ENCODE results near the gene ITPK1.
"Not testable (repeated sequence)": the region's sequence is repeated elsewhere in the genome, so short reads cannot be mapped to it uniquely, and the experiment has no call there.

ITPK1 gene

DNA sequence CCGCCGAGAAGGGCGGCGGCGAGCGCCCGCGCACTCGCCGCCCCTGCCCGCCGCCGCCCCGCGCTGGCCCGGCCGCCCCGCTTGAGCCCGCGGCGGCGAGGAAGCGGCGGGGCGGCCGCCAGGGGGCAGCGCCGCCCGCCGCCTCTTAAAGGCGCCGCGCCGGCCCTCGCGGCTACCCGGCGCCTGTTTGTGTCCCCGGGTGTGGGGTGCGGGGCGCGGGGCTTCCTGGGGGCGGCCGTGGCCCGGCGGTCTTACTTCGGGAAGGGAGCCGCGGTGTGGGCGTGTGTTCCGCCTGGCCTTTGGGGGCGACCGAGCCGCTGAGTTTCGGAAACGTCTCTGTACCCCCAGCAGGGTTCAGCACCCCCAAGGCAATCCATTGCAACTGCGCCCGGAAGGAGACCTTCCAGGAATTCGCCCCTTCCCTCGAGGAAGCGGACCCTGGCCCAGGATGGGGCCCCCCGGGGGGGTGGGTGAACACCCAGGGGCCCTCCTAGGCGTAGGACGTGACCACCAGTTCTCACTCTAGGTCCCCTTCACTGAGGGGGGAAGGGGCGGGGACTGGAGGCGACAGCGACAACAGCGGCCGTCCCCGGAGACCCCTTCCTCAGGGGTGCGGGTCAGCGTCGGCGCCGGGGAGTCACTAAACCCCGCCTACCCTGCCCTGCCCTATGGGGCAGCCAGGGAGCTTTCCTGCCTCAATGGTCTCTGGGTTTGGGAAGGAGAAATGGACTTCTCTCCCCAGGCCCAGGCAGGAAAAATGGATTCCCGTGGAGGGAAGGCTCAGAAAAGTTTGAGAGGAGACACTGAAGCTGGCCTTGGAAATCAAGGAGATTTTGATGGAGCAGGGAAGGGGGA is at the start of gene ITPK1:
TSS of gene ITPK1 (minus strand) at position 105 of the 855 bp plus-strand sequence. CDS start 762 bp downstream, outside the sequence.
- peak; percentile 64 for DNase-seq

DNA sequence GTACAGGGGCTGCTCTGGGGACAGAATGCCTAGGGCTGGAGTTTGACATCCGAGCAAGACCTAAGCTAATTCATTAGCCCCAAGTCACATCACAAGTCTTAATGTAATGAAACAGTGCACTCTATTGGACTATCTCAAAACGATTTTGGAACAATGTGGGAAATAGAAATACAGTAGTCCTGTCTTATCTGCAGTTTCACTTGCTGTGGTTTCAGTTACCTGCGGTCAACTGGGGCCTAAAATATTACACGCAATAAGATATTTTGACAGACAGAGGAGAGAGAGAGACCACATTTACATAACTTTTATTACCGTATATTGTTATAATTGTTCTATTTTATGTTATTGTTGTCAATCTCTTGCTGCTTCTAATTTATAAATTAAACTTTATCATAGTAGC is 47.8 kb upstream of the ITPK1 start:
- no peak for DNase-seq

DNA sequence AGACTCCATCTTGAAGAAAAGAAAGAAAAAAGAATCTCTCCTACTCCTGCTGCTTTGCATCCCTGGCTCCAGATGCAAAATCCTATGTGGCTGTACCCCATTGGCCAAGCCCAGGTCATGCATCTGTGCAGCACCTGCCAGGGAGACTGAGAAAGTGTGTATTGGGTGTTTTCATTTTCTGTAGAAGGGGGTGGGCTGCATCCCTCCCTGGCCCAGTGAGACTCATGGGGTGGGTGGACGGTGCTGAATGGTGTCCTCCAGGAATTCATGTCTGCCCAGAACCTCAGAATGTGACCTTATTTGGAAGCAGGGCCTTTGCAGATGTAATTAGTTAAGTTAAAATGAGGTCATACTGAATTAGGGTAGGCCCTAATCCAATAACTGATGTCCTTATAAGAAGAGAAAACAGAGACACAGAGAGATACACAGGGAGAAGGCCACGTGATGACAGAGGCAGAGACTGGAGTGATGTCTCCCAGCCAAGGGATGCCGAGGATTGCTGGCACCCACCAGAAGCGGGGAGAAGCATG is 45.8 kb upstream of the ITPK1 start:
- DNase-seq = no peak

- DNase-seq = no peak
Measured at GRCh38 chr14:93160353-93160801, 44.7 kb upstream of the ITPK1 start.

- not testable (repeated sequence) for DNase-seq
Measured at GRCh38 chr14:93159625-93160352, 44.1 kb upstream of the ITPK1 start.

- not testable (repeated sequence) for DNase-seq
Measured at GRCh38 chr14:93158349-93158748, 42.6 kb upstream of the ITPK1 start.

DNA sequence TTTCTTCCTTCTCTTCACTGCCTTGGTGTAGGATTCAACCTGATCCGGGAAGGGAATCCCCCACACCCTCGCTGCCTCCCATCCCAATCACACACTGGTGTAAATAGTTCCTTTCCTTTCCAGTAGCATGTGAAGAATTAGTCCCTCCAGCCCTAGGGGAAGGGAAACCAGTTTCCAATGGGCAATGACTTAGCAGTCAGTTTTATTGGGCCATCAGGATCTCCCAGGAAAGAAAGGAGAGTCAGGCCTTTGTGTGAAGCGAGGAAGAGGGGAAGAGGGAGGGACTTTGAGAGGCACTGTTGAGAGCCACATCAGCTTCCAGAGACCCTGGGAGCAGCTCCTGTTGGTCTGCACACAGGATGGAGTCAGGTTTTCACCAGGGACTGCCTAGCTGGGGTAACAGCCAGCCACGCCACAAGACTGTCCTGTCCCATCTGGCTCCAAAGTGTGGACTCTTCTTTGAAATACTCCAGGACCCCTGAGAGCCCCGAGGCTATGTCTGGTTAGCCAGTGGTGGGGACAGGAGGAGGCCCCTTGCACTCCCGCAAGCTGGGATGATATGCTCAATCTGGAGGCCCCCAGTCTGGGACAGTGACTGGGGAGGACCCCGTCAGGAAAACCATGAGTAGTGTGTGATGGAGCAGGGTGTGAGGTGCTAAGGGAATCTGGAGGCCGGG is 41.1 kb upstream of the ITPK1 start:
- no peak for DNase-seq

- DNase-seq = no peak
Measured at GRCh38 chr14:93155667-93156066, 39.9 kb upstream of the ITPK1 start.

GRCh38 chr14:93153121-93153520 is 37.4 kb upstream of the ITPK1 start:
- DNase-seq = no peak

DNA sequence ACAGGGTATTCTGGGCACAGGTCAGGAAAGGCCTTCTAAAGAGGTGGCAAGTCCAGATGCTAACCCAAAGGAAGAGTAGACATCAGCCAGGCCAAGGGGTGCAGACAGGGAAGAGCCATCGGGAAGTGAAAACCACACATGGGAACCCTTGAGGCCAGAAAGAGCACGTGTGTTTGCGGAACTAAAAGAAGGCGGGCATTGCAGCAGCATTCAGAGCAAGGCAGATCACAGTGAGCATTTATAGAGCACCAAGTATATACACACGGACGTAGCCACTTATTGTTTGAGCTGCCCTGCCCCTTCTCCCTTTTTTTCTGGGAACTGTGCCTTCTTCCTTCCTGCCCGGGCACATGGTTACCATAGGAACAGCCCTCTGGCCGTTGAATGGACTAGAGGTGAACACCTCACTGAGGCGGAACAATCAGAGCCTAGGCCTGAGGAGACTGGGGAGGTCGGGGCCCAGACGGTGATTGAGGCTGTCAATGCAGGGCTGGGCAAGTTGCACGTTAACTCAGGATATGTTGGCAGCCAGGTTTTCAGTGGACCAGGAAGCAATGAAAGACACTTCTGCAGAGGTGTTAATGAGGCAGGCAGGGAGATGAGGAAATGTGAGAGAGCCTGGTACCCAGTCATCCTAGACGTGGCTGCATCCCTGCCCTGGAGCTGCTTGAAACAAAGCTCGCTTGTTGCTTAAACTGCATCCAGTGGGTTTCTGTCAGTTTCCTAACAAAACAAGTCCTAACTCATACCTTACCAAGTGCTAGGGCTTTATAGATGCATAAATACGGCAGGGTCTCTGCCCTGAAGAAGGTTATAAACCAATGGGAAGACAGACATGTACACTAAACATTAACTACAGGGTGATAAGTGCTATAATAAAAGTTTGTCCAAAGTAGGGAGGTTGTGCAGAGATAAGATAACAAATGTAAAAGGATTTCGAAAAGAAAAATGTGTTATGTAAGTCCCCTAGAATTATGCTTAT is 34.8 kb upstream of the ITPK1 start:
- DNase-seq = no peak

GRCh38 chr14:93148979-93149378 is 33.3 kb upstream of the ITPK1 start:
- DNase-seq = no peak

GRCh38 chr14:93146119-93146518 is 30.4 kb upstream of the ITPK1 start:
- no peak for DNase-seq

- no peak for DNase-seq
Measured at GRCh38 chr14:93142854-93143652, 27.3 kb upstream of the ITPK1 start.

DNA sequence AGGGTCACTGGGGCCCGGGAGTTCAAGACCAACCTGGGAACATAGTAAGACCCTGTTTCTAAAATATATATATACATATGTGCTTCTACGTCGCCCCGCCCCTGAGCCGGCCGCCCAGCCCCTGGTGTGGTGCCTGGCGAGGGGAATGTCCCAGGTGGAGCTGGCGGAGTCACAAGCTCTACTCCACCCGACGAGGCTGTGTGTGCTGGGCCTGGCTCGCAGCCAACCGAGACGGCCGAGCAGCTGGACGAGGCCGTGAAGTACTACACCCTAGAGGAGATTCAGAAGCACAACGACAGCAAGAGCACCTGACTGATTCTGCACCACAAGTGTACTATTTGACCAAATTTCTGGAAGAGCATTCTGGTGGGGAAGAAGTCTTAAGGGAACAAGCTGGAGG is 22.1 kb upstream of the ITPK1 start:
- DNase-seq = no peak

GRCh38 chr14:93136508-93136907 is 20.8 kb upstream of the ITPK1 start:
- DNase-seq = not testable (repeated sequence)

- no peak for DNase-seq
Measured at GRCh38 chr14:93136009-93136408, 20.3 kb upstream of the ITPK1 start.

- no peak for DNase-seq
Measured at GRCh38 chr14:93135399-93135798, 19.7 kb upstream of the ITPK1 start.

GRCh38 chr14:93133464-93133863 is 17.7 kb upstream of the ITPK1 start:
- no peak for DNase-seq

DNA sequence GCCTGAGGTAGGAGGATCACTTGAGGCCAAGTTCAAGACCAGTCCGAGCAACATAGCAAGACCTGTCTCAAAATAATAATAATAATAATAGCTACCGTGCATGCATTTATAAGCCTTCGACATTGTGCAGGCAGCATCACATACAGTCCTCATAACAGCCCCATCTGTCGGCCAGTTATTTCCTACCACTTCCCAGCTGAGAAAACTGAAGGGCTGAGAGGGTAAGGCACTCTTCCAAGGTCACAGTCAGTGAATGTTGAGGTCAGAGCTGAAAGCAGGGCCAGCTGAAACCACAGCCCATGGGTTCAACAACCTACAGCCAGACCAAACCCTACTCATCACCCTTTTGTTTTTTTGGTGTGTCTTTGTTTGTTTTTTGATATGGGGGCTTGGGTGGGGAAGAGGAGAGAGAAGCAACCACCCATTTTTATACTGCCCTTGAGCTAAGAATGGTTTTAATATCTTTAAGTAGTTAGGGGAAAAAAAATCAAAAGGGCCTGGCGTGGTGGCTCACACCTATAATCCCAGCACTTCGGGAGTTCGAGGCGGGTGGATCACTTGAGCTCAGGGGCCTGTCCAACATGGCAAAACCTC is 16.8 kb upstream of the ITPK1 start:
- no peak for DNase-seq

DNA sequence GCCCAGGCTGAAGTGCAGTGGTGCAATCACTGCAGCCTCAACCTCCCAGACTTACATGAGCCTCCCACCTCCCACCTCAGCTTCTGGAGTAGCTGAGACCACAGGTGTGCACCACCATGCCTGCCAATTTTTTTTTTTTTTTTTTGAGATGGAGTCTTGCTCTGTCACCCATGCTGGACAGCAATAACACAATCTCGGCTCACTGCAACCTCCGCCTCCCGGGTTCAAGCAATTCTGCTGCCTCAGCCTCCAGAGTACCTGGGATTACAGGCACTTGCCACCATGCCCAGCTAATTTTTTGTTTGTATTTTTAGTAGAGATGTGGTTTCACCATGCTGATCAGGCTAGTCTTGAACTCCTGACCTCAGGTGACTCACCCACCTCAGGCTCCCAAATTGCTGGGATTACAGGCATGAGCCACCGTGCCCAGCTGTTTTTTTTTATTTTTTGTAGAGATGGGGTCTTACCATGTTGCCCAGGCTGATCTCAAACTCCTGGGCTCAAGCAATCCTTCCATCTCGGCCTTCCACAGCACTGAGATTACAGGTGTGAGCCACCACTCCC is 15.6 kb upstream of the ITPK1 start:
- DNase-seq = not testable (repeated sequence)

Data from KG1 (cell line).